Left lobe of liver (tissue), 2 donors: ENCODE results near the gene MRO. TPM values are rescaled to one million over a fixed set of nuclear protein-coding genes. Genes with fewer than 3 reads are reported as not detected.
"Not testable (repeated sequence)": the region's sequence is repeated elsewhere in the genome, so short reads cannot be mapped to it uniquely, and the experiment has no call there.

Experiments
- ATAC-seq: fragments of 200-7000 bp; cut with Tn5 transposase; one replicate; pipeline ENCODE4 v1.9.1; 2020; ENCODE audit warnings: mild to moderate bottlenecking, moderate library complexity
- DNase-seq: peaks from one replicate; pipeline ENCODE4 v3.0.0-alpha.2; 2020; ENCODE audit warnings: low spot score
- total RNA-seq: library from RNA; stranded (reverse); gene quantifications from one replicate; pipeline ENCODE4 v1.2.1, GENCODE V29; 2021
- donor health status: DM: no; HTN: no; CAD: no; lungs with moderate emphysema.
- donor health status: DM: no; HTN: yes; CAD: no.

MRO gene
- total RNA-seq, 1 donor from 2014 or later, result 12.0 TPM

DNA sequence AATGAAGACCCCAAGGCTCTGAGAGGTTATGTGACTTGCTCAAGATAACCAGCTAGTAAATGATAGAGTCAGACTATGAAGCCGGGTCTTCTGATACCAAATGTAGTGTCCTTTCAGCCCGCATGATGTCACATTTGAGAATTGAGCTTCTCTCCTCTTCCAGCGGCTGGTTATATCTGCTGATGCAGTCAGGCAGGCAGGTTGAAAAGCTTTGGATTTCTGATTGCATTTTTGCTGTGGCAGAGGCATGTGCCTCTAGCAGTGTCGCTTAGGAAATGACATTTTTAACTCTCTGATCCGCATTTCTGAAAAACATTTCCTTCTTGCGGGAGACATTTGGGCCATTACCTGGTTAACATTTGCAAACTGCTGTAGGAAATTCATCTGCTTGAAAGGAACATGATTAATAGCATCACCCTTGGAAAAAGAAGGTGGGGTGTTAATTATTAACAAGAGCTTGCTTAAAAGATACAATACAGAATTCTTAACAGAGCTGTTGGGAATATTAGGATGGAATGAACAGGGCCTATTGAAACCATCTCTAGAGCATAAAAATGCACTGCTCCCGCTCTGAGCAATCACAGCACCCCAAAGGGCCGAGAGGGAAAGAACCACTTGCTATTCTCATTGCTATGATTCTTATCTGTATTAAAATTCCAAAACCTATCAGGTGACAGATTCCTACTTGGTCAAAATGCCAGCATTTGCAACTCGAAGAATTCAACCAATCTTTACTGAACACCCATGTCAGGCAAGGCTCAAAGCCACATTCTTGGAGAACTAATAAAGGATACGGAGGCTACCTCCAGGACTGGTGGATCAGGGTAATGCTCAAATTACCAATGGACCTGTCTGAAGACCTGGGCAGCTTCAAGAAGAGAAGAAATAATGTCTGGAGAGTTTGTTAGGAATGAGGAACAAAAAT, 25.9 kb downstream of the MRO start:
- ATAC-seq, result no peak

DNA sequence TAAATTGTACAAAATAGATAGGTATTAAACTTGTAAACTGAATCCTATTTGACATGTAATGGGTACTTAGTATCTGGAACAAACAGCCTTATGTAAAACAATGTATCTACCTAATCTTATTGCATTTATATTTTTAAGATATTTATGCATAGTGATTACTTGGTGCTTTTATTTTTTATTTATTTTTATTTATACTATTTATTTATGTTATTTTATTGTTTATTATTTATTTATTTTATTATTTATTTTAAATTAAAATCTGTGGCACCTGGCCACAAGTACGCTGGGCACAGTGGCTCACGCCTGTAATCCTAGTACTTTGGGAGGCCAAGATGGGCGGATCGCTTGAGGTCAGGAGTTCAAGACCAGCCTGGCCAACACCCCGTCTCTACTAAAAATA, 26.9 kb downstream of the MRO start:
- DNase-seq (no peak), ATAC-seq (no peak)

More for the DNA sequence above, 25.9 kb downstream of the MRO start:
- DNase-seq, result no peak

DNA sequence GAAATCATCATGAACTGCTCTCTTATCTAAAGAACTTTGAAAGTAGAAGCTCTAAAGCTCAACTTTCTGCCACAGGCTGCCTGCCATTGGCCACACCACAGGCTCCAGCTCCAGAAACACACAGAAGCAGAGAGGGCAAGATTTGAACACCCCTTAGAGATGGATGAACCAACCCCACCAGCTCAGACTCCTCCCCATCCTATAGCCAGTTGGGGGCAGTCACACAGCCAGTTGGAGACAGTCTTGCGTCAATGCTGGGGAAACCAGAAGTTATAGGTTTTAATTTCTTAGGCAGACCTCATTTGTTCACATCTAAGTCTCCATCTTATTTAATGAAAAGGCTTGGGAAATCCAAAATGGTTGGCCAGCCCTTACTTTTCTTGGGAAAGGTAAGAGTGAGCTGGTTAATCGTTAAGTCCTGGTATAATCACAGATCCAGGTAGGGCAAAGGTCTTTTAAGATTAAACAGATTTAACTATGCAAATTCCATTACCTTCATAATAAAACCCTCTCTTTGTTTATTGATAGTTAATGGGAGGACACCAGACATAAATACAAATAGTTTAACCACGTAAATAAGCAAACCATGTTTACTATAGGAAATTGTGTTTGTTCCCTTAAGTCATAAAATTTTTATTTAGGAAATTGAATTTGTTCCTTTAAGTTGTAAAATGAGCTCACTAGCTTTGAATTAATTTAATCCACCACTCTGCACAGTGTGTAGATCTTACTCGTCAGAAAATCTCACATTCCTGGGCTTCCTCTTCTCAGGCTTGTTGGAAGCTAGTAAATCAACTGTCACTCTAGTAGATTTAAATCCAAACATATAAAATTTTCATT, 28.0 kb downstream of the MRO start:
- ATAC-seq (peak; percentile 71), DNase-seq (no peak)

DNA sequence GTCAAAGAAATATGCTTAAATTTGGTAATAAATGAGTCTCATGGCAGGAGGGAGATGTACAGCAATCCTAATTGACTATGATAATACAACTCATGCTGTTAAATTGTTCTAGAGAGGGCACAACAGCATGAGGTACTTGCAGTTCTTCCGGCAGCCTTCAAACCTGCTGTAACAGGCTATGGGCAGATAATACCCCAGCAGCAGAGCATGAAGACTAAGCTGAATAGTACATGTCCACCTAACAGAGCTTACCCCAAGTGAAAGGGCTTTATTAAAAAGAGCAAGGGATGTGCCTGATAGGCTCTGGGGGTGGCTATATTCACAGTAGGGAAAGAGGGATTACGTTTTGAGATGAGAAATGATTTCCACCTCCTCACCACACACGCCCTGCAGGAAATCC, 28.9 kb downstream of the MRO start:
- DNase-seq, result no peak

DNA sequence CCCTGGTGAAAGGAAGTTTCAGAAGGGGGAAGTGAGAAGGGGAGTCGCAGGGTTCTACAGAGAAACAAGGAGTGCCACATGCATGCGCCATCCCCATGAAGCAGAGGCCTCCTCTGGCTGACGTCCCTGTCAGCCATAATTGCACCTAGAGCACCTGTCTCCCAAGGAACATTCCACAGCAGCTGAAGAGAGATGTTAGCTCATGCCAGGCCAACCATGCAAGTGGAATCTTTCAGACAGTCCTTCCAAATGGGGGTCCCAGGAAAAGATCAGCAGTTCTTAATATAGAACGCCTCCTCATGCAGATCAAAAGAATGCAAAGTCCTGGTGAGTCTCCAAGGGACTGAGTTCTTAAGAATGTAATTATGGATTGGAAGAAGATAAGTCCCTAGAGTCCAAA, 29.6 kb downstream of the MRO start:
- ATAC-seq, result no peak
- no peak for DNase-seq

More for the DNA sequence above, 28.9 kb downstream of the MRO start:
- ATAC-seq, result no peak

DNA sequence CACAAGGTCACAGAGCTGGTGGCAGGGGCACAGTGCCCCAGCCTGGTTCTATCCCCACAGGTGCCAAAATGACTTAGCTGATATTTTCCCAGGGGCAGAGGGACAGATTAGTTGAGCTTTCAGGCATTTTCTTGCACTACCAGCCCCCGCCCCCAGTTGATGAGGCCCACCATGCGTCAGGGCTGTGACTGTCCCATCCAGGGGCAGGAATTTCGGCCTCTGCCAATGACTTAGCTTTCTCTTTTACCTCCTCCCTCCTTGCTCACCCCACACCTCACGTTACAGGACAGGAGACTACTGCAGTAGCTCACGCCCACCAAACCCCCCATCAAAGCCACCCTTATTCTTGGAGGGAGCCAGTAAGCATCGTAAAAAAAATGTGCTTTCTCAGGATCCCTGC, 31.5 kb downstream of the MRO start:
- no peak for DNase-seq
- ATAC-seq, result no peak

DNA sequence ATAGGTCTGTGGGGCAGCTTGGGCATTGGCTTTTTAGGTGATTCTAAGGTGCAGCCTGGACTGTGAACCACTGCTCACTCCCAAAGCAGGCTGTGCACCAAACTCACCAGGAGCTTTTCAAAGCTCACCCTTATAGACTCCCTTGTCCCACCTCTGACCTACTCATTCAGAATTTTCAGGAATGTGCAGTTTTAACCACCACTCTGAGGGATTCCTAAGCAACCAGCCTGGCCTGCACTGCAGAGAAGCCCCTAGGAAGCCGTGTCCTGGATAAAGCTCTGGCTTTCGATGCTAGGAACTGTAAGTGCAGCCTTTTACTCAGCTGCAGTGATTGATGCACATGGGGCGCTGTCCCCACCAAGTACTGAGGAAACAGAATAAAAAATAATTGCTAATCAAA, 33.0 kb downstream of the MRO start:
- no peak for DNase-seq
- ATAC-seq, result no peak

DNA sequence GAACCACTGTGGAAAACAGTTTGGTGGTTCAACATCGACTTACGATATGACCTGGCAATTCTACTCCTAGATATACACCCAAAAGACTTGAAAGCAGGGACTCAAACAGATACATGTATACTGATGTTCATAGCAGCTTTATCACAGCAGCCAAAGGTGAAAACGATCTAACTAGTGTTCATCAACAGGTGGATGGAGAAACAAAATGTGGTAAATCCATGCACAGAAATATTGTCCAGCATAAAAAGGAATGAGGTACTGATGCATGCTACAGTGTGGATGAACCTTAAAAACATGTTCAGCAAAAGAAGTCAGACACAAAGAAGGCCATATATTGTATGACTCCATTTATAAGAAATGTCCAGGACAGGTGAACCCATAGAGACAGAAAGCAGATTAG, 36.3 kb downstream of the MRO start:
- DNase-seq (no peak), ATAC-seq (no peak)

DNA sequence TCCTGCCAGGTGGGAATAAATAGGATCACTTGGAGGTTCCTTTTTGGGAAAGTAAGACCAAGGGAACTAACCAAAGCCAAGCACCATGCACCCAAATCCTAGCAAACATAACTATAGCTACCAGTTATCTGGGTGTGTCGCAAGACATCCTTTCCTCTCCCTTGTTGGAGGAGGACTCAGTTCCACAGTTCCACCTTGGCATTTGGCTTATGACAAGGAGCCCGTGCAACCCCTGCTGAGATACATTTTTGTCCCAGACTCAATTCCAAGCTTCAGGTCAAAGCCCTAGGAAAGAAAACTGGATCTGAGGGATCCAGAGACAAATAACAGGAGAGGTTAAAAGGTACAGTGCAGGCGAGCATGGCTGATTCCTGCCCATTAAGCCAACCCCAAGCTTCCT, 40.8 kb downstream of the MRO start:
- ATAC-seq, DNase-seq: not testable (repeated sequence)

DNA sequence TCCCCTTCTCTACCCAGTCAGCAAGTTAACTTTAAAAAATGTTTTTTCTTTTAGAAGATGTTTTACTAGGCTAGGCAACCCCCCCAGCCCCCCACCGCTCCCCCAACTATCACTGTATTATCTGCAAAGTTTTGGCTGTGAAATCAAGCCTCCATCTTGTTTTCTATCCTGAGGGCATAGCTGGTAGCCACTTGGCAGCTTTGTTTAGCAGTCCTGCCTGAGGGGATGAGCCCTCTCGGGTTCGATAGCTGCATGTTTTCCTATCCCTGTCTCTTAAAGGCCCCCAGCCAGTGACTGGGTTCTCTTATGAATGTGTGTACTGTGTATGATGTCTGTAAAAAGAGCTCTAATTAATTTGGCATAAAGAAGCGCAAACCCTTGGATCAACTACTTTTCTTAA, 43.4 kb downstream of the MRO start:
- no peak for ATAC-seq
- no peak for DNase-seq

DNA sequence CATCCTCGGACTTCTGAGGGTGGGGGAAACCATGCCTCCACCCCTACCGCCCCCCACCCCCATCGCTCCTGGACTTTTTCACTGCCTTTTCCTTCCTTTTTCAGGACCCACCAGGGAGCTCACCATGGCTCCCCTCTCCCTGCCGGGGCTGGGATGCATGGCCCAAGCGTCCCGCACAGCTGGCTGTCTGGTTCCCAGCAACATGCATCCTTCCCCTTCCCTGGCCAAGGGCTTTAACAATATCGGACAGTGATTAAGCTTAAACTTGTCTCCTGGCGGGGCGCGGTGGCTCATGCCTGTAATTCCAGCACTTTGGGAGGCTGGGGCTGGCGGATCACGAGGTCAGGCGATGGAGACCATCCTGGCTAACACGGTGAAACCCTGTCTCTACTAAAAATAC, 44.1 kb downstream of the MRO start:
- DNase-seq, result no peak

DNA sequence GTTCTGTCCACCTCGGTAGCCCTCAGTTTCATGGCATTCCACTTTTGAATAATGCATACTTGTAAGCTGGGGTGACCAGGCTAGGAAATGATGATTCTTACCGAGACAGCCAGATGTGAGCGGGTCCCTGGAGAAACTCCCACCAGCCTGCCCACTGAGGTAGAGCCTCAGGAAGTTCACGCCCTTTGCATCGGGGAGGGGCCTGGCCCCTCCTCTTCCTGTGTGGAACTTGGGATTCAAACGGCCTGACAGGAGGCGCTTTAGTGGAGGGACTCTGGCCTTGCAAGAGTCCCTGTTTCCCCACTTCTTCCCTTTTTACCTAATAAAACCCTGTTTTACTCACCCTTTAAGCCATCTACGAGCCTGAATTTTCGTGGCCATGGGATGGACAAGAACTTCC, 44.6 kb downstream of the MRO start:
- DNase-seq (no peak), ATAC-seq (no peak)

More for the DNA sequence above, 44.1 kb downstream of the MRO start:
- ATAC-seq, result no peak

DNA sequence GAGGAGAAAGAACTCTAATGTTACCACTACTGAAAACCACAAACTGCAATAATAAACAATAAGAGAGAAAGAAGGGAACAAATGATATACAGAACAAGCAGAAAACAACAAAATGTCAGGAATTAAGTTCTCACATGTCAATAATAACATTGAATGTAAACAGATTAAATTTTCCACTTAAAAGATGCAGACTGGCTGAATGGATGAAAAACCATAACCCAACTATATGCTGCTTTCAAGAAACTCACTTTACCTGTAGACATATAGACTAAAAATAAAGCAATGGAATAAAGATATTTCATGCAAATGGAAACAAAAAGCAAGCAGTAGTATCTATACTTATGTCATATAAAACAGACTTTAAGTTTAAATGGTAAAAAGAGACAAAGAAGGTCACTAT, 50.4 kb downstream of the MRO start:
- ATAC-seq (no peak), DNase-seq (no peak)

DNA sequence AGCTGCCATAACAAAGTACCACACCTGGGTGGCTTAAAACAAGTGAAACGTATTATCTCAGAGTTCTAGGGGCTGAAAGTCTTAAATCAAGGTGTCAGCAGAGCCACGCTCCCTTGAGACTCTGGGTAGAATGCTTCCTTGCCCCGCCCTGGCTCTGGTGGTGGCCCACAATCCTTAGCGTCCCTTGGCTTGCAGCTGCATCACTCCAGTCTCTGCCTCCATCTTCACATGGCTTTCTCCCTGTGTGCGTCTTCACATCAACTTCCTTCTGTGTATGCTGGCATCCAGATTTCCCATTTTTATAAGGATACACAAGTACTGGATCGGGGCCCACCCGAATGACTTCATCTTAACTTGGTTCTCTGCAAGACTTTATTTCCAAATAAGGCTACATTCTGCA, 62.5 kb downstream of the MRO start:
- ATAC-seq (no peak), DNase-seq (no peak)

DNA sequence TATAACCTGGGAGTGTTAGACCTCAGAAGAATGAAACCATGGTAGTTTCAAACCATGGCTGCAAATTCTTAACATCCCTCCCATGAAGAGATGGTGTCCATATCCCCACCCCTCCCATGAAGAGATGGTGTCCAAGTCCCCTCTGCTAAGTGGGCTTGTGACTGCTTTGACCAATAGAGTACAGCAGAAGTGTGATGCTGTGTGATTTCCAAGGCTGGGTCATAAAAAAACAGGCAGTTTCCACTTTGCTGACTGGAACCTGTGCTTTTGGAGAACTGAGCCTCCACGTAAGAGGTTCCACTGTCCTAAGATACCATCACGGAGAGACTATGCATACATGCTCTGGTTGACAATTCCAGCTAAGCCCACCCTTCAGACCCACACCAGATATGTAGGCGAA, 65.5 kb downstream of the MRO start:
- DNase-seq, result no peak
- ATAC-seq, result no peak

DNA sequence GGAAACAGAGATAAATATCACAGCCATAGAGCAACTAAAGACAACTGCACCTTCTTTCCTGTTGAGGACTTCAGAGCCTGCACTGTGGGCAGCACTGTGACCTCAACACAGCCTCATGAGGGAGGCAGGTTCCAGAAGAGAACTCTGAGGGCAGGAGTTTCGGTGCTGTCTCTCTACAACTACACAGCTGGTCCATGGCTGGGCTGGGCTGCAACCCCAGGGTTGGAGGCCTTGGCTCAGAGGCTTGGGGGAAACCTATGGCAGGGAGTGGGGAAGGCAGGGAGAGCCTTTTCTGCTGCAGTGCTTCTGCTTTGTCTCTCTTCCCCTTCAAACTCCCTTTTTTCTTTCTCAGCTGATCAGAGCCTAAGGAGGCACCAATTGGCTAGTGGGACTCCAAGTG, 66.5 kb downstream of the MRO start:
- ATAC-seq, result no peak
- no peak for DNase-seq

DNA sequence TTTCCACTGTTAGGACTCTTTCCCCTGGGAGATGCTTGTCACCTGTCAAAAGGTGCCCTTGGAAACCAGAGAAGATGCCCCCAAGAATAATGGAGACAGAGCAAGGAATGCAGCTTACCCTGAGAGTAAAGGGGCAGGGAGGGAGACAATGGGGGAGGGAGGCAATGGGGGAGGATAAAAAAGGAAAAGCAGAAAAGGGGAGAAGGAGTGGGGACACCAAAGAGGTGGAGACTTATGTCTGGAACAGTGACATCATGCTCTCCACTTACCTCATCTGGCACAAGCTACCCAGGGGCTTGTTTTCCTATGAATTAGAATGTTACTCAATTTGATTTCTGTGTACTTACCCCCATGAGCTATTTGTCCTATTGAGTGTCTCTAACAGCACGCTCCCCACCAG, 67.9 kb downstream of the MRO start:
- DNase-seq (no peak), ATAC-seq (no peak)

DNA sequence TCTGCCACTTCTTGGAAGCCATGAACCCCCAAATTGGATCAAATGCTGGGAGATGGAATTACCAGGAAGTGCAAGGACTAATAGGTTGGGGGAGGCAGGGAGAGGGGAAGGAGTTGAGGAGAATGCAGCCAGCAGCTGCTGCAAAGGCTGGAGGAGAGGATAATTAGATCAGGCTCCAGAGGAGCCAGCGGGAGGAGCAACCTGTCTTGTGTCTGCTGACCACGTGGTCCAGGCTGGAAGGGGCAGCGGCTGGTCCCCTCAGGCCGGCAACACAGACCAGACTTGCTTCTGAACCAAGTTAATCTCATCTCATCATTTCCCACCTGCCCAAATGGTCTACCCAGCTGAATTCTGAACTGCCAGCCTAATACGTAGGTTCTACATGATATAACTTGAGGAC, 68.3 kb downstream of the MRO start:
- DNase-seq, result no peak
- ATAC-seq, result no peak

DNA sequence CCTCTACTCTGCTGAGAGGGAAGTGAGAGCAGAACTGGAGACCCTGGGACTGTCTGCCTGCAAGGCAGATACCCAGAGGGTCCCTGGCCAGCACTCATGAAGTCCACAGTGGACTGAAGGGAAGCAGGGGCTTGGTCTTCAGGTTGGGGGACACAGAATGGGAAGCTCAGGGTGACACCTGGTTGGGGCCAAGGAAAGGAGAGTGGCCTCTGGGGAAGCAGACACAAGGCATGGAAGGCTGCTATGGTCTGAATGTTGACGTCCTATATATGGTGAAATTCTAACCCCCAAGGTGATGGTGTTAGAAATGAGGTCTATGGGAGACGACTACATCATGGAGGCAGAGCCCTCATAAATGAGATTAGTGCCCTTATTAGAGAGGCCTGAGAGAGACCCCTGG, 69.3 kb downstream of the MRO start:
- no peak for ATAC-seq
- DNase-seq, result no peak

DNA sequence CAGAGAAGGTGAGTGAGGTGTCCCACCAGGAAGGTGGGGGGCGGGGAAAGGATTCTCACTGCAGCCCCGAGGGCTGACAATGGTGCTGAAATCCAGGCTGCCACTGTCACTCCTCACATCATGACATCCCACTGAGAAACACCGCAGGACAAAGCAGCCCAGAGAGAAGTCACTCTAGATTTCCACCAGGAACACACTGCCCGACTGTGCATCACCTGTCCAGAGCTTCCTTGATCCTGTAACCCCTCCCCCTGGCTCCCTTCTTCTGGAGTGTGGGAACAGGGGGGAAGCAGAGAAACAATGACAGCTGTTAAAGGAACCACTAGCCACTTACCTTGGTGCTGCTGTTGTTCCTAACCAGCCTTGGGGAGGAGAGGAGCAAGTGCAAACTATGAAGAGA, 69.9 kb downstream of the MRO start:
- DNase-seq (no peak), ATAC-seq (no peak)

DNA sequence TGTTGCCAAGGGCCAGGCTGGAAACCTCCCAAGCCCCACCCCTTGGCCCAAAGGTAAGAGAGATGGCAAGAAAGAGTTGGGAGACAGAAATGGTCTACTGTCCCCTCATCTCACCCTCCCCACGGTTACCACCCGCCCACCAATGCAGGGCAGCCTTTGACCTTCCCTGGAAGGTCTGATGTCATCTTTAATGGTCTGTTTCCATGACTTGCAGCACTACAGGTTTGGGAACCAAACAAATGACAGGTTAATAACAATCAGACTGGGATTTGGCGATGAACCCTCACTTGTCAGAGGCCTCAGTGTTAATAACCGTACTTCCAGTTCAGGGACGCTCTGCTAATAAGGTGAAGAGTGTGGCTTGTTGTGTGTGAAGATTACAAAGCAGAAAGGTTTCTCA, 70.4 kb downstream of the MRO start:
- no peak for ATAC-seq
- DNase-seq, result no peak
